H9 (cell line): ENCODE measurements around the gene ADH1B. TPM values are rescaled to one million over a fixed set of nuclear protein-coding genes. Genes with fewer than 3 reads are reported as not detected.

Experiments used
- DNase-seq: peaks from one replicate; pipeline ENCODE4 v3.0.0-alpha.2; 2017
- H2AFZ ChIP-seq: one replicate; pipeline ENCODE4 v1.6.1; 2013; ENCODE audit warnings: mild to moderate bottlenecking, low read length, control low read depth, moderate library complexity
- H2AK5ac ChIP-seq: 2 replicates; pipeline ENCODE4 v1.6.1; 2013; ENCODE audit warnings: low read length, control low read depth, mixed read lengths; ENCODE audit not compliant: insufficient read length
- H2BK120ac ChIP-seq: one replicate; pipeline ENCODE4 v1.6.1; 2013; ENCODE audit warnings: low read depth, mild to moderate bottlenecking, low read length, control low read depth, inconsistent platforms; ENCODE audit not compliant: poor library complexity, severe bottlenecking
- H2BK12ac ChIP-seq: 2 replicates; pipeline ENCODE4 v1.6.1; 2013; ENCODE audit warnings: low read length, control low read depth, mixed read lengths, low read depth; ENCODE audit not compliant: insufficient read length
- H2BK15ac ChIP-seq: 2 replicates; pipeline ENCODE4 v1.6.1; 2013; ENCODE audit warnings: low read depth, low read length, control low read depth
- H2BK20ac ChIP-seq: one replicate; pipeline ENCODE4 v1.6.1; 2013; ENCODE audit warnings: low read depth, mild to moderate bottlenecking, low read length, control low read depth, inconsistent platforms; ENCODE audit not compliant: poor library complexity, severe bottlenecking
- H2BK5ac ChIP-seq: 2 replicates; pipeline ENCODE4 v1.6.1; 2013; ENCODE audit warnings: low read length, control low read depth, mixed read lengths; ENCODE audit not compliant: insufficient read length
- H3K14ac ChIP-seq: 2 replicates; pipeline ENCODE4 v1.6.1; 2013; ENCODE audit warnings: low read length, control low read depth; ENCODE audit not compliant: insufficient read depth
- H3K18ac ChIP-seq: 2 replicates; pipeline ENCODE4 v1.6.1; 2013; ENCODE audit warnings: low read depth, mild to moderate bottlenecking, mixed read lengths, low read length, control low read depth; ENCODE audit not compliant: insufficient read length
- H3K23ac ChIP-seq: 2 replicates; pipeline ENCODE4 v1.6.1; 2013; ENCODE audit warnings: low read length, control low read depth, mixed read lengths, low read depth; ENCODE audit not compliant: insufficient read length
- H3K23me2 ChIP-seq: 2 replicates; pipeline ENCODE4 v1.6.1; 2013; ENCODE audit warnings: low read depth, mild to moderate bottlenecking, mixed read lengths, low read length, control low read depth; ENCODE audit not compliant: insufficient read length, poor library complexity, severe bottlenecking
- H3K27ac ChIP-seq: 2 replicates; pipeline ENCODE4 v1.5.1; 2013; ENCODE audit warnings: low read length, control low read depth, mixed read lengths, low read depth; ENCODE audit not compliant: insufficient read length
- H3K27me3 ChIP-seq: 2 replicates; pipeline ENCODE4 v1.6.1; 2013; ENCODE audit warnings: low read length, control low read depth, inconsistent platforms; ENCODE audit not compliant: insufficient read depth
- H3K4ac ChIP-seq: 2 replicates; pipeline ENCODE4 v1.6.1; 2013; ENCODE audit warnings: low read depth, mild to moderate bottlenecking, control low read depth, inconsistent platforms, low read length, moderate library complexity
- H3K4me1 ChIP-seq: 2 replicates; pipeline ENCODE4 v1.6.1; 2013; ENCODE audit warnings: low read length, control low read depth, inconsistent platforms; ENCODE audit not compliant: insufficient read depth
- H3K4me2 ChIP-seq: 2 replicates; pipeline ENCODE4 v1.6.1; 2013; ENCODE audit warnings: low read length, control low read depth, mixed read lengths; ENCODE audit not compliant: insufficient read length, insufficient read depth
- H3K56ac ChIP-seq: 2 replicates; pipeline ENCODE4 v1.6.1; 2013; ENCODE audit warnings: low read depth, mild to moderate bottlenecking, mixed read lengths, low read length, control low read depth; ENCODE audit not compliant: insufficient read length
- H3K79me1 ChIP-seq: 2 replicates; pipeline ENCODE4 v1.6.1; 2013; ENCODE audit warnings: low read depth, mild to moderate bottlenecking, moderate library complexity, low read length, control low read depth, inconsistent platforms; ENCODE audit not compliant: insufficient read depth, poor library complexity, severe bottlenecking
- H3K79me2 ChIP-seq: 2 replicates; pipeline ENCODE4 v1.6.1; 2013; ENCODE audit warnings: low read length, control low read depth, inconsistent platforms; ENCODE audit not compliant: insufficient read depth
- H3K9ac ChIP-seq: 2 replicates; pipeline ENCODE4 v1.6.1; 2013; ENCODE audit warnings: low read length, control low read depth, mixed read lengths; ENCODE audit not compliant: insufficient read length; ENCODE audit errors: extremely low read depth
- H3K9me3 ChIP-seq: one replicate; pipeline ENCODE4 v1.6.1; 2013; ENCODE audit warnings: low read depth, low read length, inconsistent platforms; ENCODE audit not compliant: control insufficient read depth
- H3T11ph ChIP-seq: one replicate; pipeline ENCODE4 v1.6.1; 2013; ENCODE audit warnings: mild to moderate bottlenecking, low read length, control low read depth, inconsistent platforms
- H4K20me1 ChIP-seq: one replicate; pipeline ENCODE4 v1.6.1; 2013; ENCODE audit not compliant: control insufficient read depth, insufficient read length, insufficient read depth
- H4K5ac ChIP-seq: 2 replicates; pipeline ENCODE4 v1.6.1; 2013; ENCODE audit warnings: low read depth, mild to moderate bottlenecking, mixed read lengths, low read length, control low read depth; ENCODE audit not compliant: insufficient read length
- H4K8ac ChIP-seq: replicated peaks from 2 replicates; pipeline ENCODE4 v1.6.1; 2013; ENCODE audit warnings: low read length, control low read depth, mixed read lengths, low read depth; ENCODE audit not compliant: insufficient read length
- H4K91ac ChIP-seq: 2 replicates; pipeline ENCODE4 v1.6.1; 2013; ENCODE audit warnings: low read depth, mild to moderate bottlenecking, moderate library complexity, mixed read lengths, low read length, control low read depth; ENCODE audit not compliant: insufficient read length
- H3K27ac Mint-ChIP-seq, 3 experiments: 2 replicates in 2 of 3; 3 replicates in 1 of 3; pipeline ENCODE4 v1.8.0; 2020 to 2021; ENCODE audit warnings: mixed read lengths in 3 of 3, mild to moderate bottlenecking in 1 of 3, moderate library complexity in 1 of 3
- H3K27me3 Mint-ChIP-seq: 2 replicates; pipeline ENCODE4 v1.8.0; 2021; ENCODE audit warnings: low read depth, mild to moderate bottlenecking, moderate library complexity, mixed read lengths
- H3K36me3 Mint-ChIP-seq, 3 experiments: 2 replicates in 2 of 3; 3 replicates in 1 of 3; pipeline ENCODE4 v1.8.0; 2020 to 2021; ENCODE audit warnings: low read depth in 3 of 3, mixed read lengths in 3 of 3; ENCODE audit not compliant: insufficient read depth in 1 of 3
- H3K4me1 Mint-ChIP-seq, 2 experiments: 2 replicates each; pipeline ENCODE4 v1.8.0; 2020; ENCODE audit warnings: mixed read lengths in 2 of 2
- H3K4me3 Mint-ChIP-seq, 2 experiments: 2 replicates in 1 of 2; 3 replicates in 1 of 2; pipeline ENCODE4 v1.8.0; 2020 to 2021; ENCODE audit warnings: mild to moderate bottlenecking in 2 of 2, mixed read lengths in 2 of 2, moderate library complexity in 1 of 2
- H3K9me3 Mint-ChIP-seq, 2 experiments: 2 replicates in 1 of 2; 3 replicates in 1 of 2; pipeline ENCODE4 v1.8.0; 2020; ENCODE audit warnings: mild to moderate bottlenecking in 2 of 2, mixed read lengths in 2 of 2, moderate library complexity in 1 of 2
- WGBS: extraction: QIAGEN DNeasy Blood & Tissue Kit; methylation state at CpG from one replicate; pipeline ENCODE4 v1.1.7; 2013; ENCODE audit warnings: missing lambda C conversion rate, low lambda C conversion rate, mixed read lengths; ENCODE audit not compliant: insufficient read length; ENCODE audit errors: extremely low coverage; 5-methylcytosine and 5-hydroxymethylcytosine counted together
- total RNA-seq: library from RNA; stranded (reverse); gene quantifications from 2 replicates; pipeline ENCODE4 v1.2.1, GENCODE V29; 2021
- TF ChIP-seq, protein P1 (sequence below): fragments of 200-600 bp; sonication (generic); conservative IDR thresholded peaks from 3 replicates; pipeline ENCODE4 v1.8.0; 2021; ENCODE audit warnings: antibody characterized with exemption, mild to moderate bottlenecking

ADH1B gene
- total RNA-seq, 1 experiment from 2014 or later: not detected

DNA sequence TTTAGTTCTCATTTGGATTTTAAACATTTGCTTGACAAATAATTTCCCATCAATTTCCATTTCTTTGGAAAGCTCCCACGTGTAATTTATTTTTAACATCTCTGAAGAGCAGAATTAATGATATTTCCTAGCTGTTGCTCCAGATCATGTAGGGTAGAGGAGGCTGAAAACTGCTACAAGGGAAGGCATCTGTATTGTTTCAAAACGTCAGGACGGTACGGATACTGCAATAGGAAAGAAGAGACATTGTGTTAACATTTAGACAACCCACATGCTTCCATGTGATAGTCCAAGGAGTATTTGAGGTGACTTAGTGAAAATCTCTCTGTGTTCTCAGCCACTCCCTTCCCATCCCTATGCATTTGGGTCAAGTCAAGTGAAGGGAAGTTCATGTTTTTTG, 15.4 kb upstream of the ADH1B start:
- no peak overlapping the region for H3K27ac Mint-ChIP-seq
- TF ChIP-seq, protein P1, sequence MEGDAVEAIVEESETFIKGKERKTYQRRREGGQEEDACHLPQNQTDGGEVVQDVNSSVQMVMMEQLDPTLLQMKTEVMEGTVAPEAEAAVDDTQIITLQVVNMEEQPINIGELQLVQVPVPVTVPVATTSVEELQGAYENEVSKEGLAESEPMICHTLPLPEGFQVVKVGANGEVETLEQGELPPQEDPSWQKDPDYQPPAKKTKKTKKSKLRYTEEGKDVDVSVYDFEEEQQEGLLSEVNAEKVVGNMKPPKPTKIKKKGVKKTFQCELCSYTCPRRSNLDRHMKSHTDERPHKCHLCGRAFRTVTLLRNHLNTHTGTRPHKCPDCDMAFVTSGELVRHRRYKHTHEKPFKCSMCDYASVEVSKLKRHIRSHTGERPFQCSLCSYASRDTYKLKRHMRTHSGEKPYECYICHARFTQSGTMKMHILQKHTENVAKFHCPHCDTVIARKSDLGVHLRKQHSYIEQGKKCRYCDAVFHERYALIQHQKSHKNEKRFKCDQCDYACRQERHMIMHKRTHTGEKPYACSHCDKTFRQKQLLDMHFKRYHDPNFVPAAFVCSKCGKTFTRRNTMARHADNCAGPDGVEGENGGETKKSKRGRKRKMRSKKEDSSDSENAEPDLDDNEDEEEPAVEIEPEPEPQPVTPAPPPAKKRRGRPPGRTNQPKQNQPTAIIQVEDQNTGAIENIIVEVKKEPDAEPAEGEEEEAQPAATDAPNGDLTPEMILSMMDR: no peak
- H3K9me3 Mint-ChIP-seq: peaks cover 0 to 2% of the 10 kb centered on the region in 2 experiments; a peak in 1 of 5 replicates
- no peaks in the 10 kb centered on the region for H3K27me3 ChIP-seq
- H3K4me1 ChIP-seq: no peaks in the 10 kb centered on the region
- H2BK120ac ChIP-seq: no peak overlapping the region
- no peak overlapping the region for H2BK12ac ChIP-seq
- H2BK15ac ChIP-seq: no peak overlapping the region
- no peak overlapping the region for H4K8ac ChIP-seq
- H3K9ac ChIP-seq: no peak overlapping the region
- no peak overlapping the region for H3K18ac ChIP-seq
- no peak overlapping the region for H3K56ac ChIP-seq
- no peak overlapping the region for H3K14ac ChIP-seq
- H2AK5ac ChIP-seq: no peak overlapping the region
- no peak overlapping the region for H4K91ac ChIP-seq
- H2BK5ac ChIP-seq: no peak overlapping the region
- no peaks in the 10 kb centered on the region for H4K20me1 ChIP-seq
- H3K79me1 ChIP-seq: no peaks in the 10 kb centered on the region
- no peak overlapping the region for H3K27ac ChIP-seq
- no CpG with 5 or more reads among the region's 4 CpGs for WGBS
- no peak for DNase-seq
- no peak overlapping the region for H3K4ac ChIP-seq
- H3K4me2 ChIP-seq: no peak overlapping the region
- H2BK20ac ChIP-seq: no peak overlapping the region
- no peak overlapping the region for H2AFZ ChIP-seq
- H3K79me2 ChIP-seq: no peaks in the 10 kb centered on the region
- no peak overlapping the region for H3K23ac ChIP-seq
- peaks cover 0 to 3% of the 10 kb centered on the region in 2 experiments; a peak in 1 of 4 replicates for H3K4me1 Mint-ChIP-seq
- no peaks in the 10 kb centered on the region for H3K23me2 ChIP-seq
- H3K27me3 Mint-ChIP-seq: no peaks in the 10 kb centered on the region; the same call in 1 of the 2 replicates
- H3K9me3 ChIP-seq: no peaks in the 10 kb centered on the region
- no peak overlapping the region for H3K4me3 Mint-ChIP-seq
- H3K36me3 Mint-ChIP-seq: no peaks in the 10 kb centered on the region
- no peak overlapping the region for H4K5ac ChIP-seq
- H3T11ph ChIP-seq: no peak overlapping the region
